Neutrophil (primary cell): Measurements from ENCODE around the gene DUS1L.

Source experiments
- H3K27ac ChIP-seq: fragments of 200-600 bp; sonication (generic); 2 replicates; pipeline ENCODE4 v1.5.1; 2016; ENCODE audit warnings: mild to moderate bottlenecking, moderate library complexity
- H3K27me3 ChIP-seq: fragments of 200-600 bp; sonication (generic); 2 replicates; pipeline ENCODE4 v1.6.0; 2016; ENCODE audit warnings: mild to moderate bottlenecking
- H3K36me3 ChIP-seq: fragments of 200-600 bp; sonication (generic); 2 replicates; pipeline ENCODE4 v1.5.1; 2017
- H3K4me1 ChIP-seq, 2 experiments: fragments of 200-600 bp in 1 of 2; sonication (generic) in 1 of 2; 1 replicate in 1 of 2; 2 replicates in 1 of 2; pipeline versions ENCODE4 v1.5.1 to v1.6.1; 2013 to 2016; ENCODE audit warnings: low read depth in 1 of 2, low read length in 1 of 2, mild to moderate bottlenecking in 1 of 2, moderate library complexity in 1 of 2; ENCODE audit not compliant: control insufficient read depth in 1 of 2, insufficient read depth in 1 of 2
- H3K4me3 ChIP-seq, 2 experiments: fragments of 200-600 bp in 1 of 2; sonication (generic) in 1 of 2; 1 replicate in 1 of 2; 2 replicates in 1 of 2; pipeline ENCODE4 v1.5.1; 2013 to 2016; ENCODE audit warnings: low read depth in 1 of 2, low read length in 1 of 2, mild to moderate bottlenecking in 1 of 2, moderate library complexity in 1 of 2
- H3K9me3 ChIP-seq: fragments of 200-600 bp; sonication (generic); 2 replicates; pipeline ENCODE4 v1.5.1; 2016
- TF ChIP-seq, protein P1 (sequence below): fragments of 200-600 bp; sonication (generic); IDR thresholded peaks from 2 replicates; pipeline ENCODE4 v1.5.1; 2016; ENCODE audit warnings: antibody characterized with exemption

The DUS1L gene

DNA sequence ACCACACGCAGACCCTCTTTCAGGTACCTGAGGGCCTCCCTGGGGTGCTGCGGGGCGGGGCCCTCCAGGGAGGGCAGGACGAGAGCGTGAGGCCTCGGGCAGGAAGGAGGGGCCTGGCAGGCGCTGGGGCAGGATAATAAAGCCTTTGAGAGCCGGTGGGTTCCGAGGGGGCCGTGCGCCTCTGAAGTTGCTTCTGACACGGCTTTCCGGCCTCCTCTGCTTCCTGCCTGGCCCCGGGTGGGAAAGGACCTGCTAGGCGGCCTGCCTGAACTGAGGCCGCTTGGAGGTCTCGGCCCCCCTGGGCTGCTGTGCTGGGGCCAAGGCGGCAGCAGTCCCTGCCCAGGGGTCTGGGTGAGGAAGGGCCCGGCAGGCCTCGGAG is 53.4 kb downstream of the DUS1L start:
- peaks cover 12% of the 10 kb centered on the region for H3K36me3 ChIP-seq
- no peaks in the 10 kb centered on the region for H3K4me1 ChIP-seq
- no peaks in the 10 kb centered on the region for H3K9me3 ChIP-seq
- H3K27ac ChIP-seq, result no peak overlapping the region
- no peak overlapping the region for H3K4me3 ChIP-seq
- TF ChIP-seq, protein P1, sequence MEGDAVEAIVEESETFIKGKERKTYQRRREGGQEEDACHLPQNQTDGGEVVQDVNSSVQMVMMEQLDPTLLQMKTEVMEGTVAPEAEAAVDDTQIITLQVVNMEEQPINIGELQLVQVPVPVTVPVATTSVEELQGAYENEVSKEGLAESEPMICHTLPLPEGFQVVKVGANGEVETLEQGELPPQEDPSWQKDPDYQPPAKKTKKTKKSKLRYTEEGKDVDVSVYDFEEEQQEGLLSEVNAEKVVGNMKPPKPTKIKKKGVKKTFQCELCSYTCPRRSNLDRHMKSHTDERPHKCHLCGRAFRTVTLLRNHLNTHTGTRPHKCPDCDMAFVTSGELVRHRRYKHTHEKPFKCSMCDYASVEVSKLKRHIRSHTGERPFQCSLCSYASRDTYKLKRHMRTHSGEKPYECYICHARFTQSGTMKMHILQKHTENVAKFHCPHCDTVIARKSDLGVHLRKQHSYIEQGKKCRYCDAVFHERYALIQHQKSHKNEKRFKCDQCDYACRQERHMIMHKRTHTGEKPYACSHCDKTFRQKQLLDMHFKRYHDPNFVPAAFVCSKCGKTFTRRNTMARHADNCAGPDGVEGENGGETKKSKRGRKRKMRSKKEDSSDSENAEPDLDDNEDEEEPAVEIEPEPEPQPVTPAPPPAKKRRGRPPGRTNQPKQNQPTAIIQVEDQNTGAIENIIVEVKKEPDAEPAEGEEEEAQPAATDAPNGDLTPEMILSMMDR, result no peak
- H3K27me3 ChIP-seq, result no peaks in the 10 kb centered on the region

DNA sequence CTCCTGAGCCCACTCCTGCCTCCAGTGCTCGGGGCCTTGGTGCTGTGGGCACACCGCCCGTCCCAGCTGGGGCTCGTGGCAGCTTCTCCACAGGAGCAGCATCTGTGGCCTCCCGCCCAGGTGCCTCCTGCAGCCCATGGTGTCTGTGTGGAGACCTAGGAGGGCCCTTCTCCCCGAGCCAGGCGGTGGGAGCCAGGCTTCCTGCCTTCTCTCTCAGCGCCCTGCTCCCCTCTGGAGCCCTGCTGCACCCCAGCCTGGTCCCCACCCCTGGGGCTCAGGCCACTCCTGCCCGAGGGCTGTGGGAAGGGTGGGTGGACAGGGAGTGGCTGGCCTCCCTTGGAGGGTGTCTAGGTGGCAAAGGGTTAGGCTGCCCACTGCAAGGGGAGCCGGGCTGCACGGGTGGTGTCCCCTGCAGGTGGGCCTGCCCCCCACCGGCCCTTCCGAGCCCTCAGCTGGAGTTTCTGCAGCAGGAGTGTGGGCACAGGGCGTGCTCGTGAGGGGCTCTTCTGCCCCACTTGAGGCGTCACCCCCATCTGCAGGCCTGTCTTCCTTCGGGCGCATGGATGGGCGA is 53.9 kb downstream of the DUS1L start:
- no peak overlapping the region for H3K27ac ChIP-seq
- H3K36me3 ChIP-seq, result peaks cover 12% of the 10 kb centered on the region
- H3K27me3 ChIP-seq, result no peaks in the 10 kb centered on the region
- H3K4me3 ChIP-seq, result no peak overlapping the region
- TF ChIP-seq, protein P1, result no peak
- H3K9me3 ChIP-seq, result no peaks in the 10 kb centered on the region
- H3K4me1 ChIP-seq, result no peaks in the 10 kb centered on the region

DNA sequence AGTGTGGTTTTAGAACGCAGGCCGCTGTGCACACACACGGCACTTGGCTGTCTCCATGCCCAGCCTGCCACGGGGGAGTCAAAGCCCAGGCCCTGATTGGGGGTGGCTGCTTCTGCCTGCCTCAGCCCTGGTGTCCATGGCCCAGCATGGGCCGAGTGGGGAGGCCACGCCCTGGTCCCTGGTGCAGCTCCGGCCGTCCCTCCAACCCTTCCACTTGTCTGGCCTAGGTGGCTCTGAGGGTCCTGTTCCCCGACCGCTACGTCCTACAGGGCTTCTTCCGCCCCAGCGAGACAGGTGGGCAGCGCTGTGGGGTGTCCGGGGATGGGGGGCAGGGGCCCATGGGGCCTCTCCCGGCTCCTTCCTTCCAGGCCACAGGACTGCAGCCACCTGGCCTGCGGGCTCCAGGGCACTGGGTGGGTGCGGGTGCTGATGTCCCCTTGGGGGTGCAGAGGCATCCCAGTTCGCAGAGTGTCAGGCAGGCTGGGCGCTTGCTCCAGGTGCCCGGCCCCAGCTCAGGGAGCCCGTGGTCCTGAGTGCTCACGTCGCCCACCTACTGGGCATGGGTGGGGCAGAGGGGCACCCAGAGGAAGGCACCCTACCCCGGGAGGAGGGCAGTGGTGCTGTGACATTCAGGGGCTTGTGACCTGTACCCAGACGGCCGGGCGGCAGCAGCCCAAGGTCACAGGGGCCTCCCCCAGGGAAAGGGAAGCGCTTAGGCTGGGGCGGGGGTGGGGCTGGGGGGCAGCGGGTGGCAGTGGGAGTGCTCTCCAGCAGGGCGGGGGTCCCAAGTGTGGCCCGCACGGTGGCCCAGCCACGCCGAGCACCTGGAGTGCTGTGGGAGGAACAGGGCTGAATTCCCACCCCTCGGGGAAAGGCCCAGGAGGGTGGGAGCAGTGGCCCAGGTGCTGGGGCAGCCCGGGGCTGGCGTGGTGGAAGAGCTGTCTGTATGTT is 54.8 kb downstream of the DUS1L start:
- H3K4me1 ChIP-seq, result no peaks in the 10 kb centered on the region
- H3K27ac ChIP-seq, result no peak overlapping the region
- no peaks in the 10 kb centered on the region for H3K9me3 ChIP-seq
- H3K36me3 ChIP-seq, result peaks cover 12% of the 10 kb centered on the region
- no peaks in the 10 kb centered on the region for H3K27me3 ChIP-seq
- TF ChIP-seq, protein P1, result no peak
- H3K4me3 ChIP-seq, result no peak overlapping the region

DNA sequence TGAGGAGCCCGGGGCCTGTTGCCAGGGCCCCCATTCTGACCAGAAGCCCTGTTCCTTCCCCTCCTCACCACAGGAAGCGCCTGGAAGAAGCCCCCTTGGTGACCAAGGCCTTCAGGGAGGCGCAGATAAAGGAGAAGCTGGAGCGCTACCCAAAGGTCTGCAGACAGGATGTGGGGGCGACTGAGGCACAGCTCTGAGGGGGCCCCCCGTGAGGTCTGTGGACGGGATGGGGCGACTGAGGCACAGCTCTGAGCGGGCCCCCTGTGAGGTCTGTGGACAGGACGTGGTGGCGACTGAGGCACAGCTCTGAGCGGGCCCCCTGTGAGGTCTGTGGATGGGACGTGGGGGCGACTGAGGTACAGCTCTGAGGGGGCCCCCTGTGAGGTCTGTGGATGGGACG is 56.2 kb downstream of the DUS1L start:
- Histone ChIP-seq H3K9me3 (no peaks in the 10 kb centered on the region), H3K36me3 (peaks cover 12% of the 10 kb centered on the region), H3K27me3 (no peaks in the 10 kb centered on the region), H3K4me1 (no peaks in the 10 kb centered on the region), H3K27ac (no peak overlapping the region), H3K4me3 (no peak overlapping the region)
- TF ChIP-seq, protein P1, result no peak

DNA sequence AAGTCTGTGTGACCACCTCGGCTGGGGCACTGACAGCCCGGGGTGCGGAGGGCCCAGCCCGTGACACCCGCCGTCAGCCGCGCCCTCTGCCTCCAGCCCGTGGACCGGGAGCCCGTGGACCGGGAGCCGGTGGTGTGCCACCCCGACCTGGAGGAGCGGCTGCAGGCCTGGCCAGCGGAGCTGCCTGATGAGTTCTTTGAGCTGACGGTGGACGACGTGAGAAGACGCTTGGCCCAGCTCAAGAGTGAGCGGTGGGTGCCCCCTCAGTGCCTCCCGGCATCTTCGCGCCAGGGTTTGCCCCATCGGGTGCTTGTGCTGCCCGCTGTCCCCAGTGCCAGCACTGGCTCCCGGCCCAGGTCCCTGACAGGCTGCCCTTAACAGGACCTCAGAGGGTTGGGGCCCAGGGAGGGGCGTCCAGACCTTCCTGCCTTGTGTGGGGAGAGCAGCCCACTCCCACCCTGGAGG is 56.6 kb downstream of the DUS1L start:
- H3K4me3 ChIP-seq, result no peak overlapping the region
- peaks cover 12% of the 10 kb centered on the region for H3K36me3 ChIP-seq
- TF ChIP-seq, protein P1, result no peak
- no peaks in the 10 kb centered on the region for H3K4me1 ChIP-seq
- no peak overlapping the region for H3K27ac ChIP-seq
- no peaks in the 10 kb centered on the region for H3K27me3 ChIP-seq
- H3K9me3 ChIP-seq, result no peaks in the 10 kb centered on the region
